Epithelial cell of proximal tubule (primary cell): ENCODE data around the gene ACP6. TPM values are rescaled to one million over a fixed set of nuclear protein-coding genes. Genes with fewer than 3 reads are reported as not detected.
"Not testable (repeated sequence)": the region's sequence is repeated elsewhere in the genome, so short reads cannot be mapped to it uniquely, and the experiment has no call there.

ENCODE experiments used
- DNase-seq: peaks from one replicate; pipeline ENCODE4 v3.0.0-alpha.2; 2011; ENCODE audit warnings: low read depth
- H3K4me3 ChIP-seq: 2 replicates; pipeline ENCODE4 v1.5.1; 2011; ENCODE audit warnings: low read depth, mild to moderate bottlenecking, low read length
- CTCF ChIP-seq: conservative IDR thresholded peaks from 2 replicates; pipeline ENCODE4 v1.5.1; 2012; ENCODE audit warnings: low read depth, mild to moderate bottlenecking, low read length
- total RNA-seq: library from RNA; depleted of rRNA; stranded (reverse); fragments of >200 nt; gene quantifications from 2 replicates; pipeline ENCODE4 v1.2.3, GENCODE V29; 2015

The ACP6 gene
- total RNA-seq, 1 donor from 2014 or later, result 11.9 TPM

DNA sequence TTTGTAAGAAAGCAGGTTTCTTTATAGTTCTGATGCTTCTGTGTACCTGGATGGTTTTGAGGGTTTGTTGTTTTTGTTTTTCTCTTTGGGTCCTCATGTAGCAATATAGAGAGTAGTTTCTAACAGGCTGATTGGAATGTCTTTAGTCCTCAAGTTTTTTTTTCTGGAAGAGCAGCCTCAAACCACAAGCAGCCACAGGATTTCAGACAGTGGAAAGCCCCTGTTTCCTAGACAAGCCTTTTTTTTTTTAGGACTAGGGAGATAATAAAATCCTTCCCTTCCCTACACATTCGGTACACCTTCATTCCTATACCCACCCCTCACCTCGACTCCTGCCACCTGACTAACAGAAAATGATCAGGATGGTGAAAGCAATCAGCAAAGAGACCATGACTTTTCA lies 47.6 kb downstream of the ACP6 start:
- DNase-seq, result no peak
- H3K4me3 ChIP-seq, result no peak overlapping the region
- no peak for TF ChIP-seq CTCF

GRCh38 chr1:147620543-147620942 lies 49.8 kb downstream of the ACP6 start:
- no peak for TF ChIP-seq CTCF
- no peak for DNase-seq

DNA sequence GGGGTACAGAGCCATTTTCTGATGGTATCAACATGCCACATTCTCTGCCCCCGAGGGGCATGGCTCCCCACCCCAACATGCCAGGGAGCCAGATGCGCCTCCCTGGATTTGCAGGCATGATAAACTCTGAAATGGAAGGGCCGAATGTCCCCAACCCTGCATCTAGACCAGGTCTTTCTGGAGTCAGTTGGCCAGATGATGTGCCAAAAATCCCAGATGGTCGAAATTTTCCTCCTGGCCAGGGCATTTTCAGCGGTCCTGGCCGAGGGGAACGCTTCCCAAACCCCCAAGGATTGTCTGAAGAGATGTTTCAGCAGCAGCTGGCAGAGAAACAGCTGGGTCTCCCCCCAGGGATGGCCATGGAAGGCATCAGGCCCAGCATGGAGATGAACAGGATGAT lies 50.6 kb downstream of the ACP6 start:
- TF ChIP-seq CTCF, result no peak
- no peak overlapping the region for H3K4me3 ChIP-seq
- DNase-seq, result no peak

More at GRCh38 chr1:147620543-147620942, 49.8 kb downstream of the ACP6 start:
- H3K4me3 ChIP-seq, result no peak overlapping the region

GRCh38 chr1:147618771-147619170 lies 51.6 kb downstream of the ACP6 start:
- no peak overlapping the region for H3K4me3 ChIP-seq
- no peak for TF ChIP-seq CTCF
- DNase-seq, result no peak

GRCh38 chr1:147618077-147618569 lies 52.2 kb downstream of the ACP6 start:
- no peak for TF ChIP-seq CTCF
- H3K4me3 ChIP-seq, result no peak overlapping the region

GRCh38 chr1:147614966-147615365 lies 55.4 kb downstream of the ACP6 start:
- DNase-seq, H3K4me3 ChIP-seq: not testable (repeated sequence)

More at GRCh38 chr1:147618077-147618569, 52.2 kb downstream of the ACP6 start:
- no peak for DNase-seq

GRCh38 chr1:147613506-147613905 lies 56.8 kb downstream of the ACP6 start:
- no peak for TF ChIP-seq CTCF
- H3K4me3 ChIP-seq, result no peak overlapping the region
- DNase-seq, result no peak
